ENCODE data around the gene COL4A6. TPM values are rescaled to one million over a fixed set of nuclear protein-coding genes. Genes with fewer than 3 reads are reported as not detected.

The COL4A6 gene
- total and polyA plus RNA-seq, 10 of the 15 experiments (the other 5 are each of a cell fraction or from before 2014, with no cell fraction given) = 0.02 to 0.56 (median 0.05) TPM; not detected in 3

DNA sequence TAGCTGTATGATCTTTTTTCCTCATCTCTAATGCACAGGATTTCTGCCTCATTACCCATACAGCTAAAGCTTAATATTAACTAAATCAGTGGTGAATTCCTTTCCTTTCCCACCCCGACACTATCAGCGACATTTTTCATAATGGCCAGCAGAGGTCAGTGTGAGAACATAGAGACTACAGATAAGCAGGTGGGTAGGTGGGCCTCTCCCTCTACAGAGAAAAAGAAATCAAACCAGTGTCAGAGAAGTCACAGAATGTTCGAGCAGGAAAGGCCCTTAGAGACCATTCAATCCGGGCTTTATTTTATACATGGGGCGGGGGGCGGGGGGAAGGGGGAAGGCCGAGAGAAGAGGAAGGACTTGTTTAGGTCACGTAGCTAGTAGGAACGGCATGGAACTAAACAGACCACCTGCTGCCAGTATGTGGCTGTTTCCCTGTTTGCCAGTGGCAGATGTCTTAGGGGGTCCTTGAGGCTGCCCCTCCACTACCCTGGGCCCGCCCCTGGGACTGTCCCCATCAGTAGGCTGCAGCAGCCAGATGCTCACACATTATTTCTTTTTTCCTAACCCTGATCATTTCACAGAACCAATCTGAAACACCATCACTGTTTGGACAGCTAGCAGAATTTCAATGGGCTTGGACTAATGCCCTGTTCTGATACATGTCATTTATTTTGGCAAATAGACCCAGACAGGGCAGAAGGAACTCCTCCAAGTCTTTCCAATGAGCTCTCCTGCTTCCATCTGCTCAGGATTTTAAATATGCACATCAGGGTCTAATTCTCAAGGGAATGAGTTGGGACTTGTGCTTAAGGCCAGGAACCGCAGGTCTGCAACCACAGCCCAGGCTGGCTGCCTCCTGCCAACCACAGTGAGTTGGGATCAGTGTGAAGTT, 213.2 kb downstream of the COL4A6 start:
- no peak overlapping the region for H3K4me2 ChIP-seq (ENCODE audit: control insufficient read depth, insufficient read depth)
- H3K27ac ChIP-seq (ENCODE audit: control insufficient read depth, insufficient read depth) = no peak overlapping the region
- H3K9ac ChIP-seq (ENCODE audit: control insufficient read depth, insufficient read depth, low read length) = no peak overlapping the region
- BruUV-seq (replicated peaks) = no TSS peak
- no peaks in the 10 kb centered on the region for H3K9me3 ChIP-seq (replicated peaks; ENCODE audit: control insufficient read depth, insufficient read depth, low read length)
- no peaks in the 10 kb centered on the region for H3K4me1 ChIP-seq (ENCODE audit: control insufficient read depth, insufficient read depth, low read length)
- TF ChIP-seq, protein P1, sequence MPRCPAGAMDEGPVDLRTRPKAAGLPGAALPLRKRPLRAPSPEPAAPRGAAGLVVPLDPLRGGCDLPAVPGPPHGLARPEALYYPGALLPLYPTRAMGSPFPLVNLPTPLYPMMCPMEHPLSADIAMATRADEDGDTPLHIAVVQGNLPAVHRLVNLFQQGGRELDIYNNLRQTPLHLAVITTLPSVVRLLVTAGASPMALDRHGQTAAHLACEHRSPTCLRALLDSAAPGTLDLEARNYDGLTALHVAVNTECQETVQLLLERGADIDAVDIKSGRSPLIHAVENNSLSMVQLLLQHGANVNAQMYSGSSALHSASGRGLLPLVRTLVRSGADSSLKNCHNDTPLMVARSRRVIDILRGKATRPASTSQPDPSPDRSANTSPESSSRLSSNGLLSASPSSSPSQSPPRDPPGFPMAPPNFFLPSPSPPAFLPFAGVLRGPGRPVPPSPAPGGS (IDR thresholded peaks at IDR 0.05; ENCODE audit: borderline replicate concordance, insufficient read depth, low read depth, low read length, poor library complexity, severe bottlenecking) = no peak
- TF ChIP-seq EGR1 (IDR thresholded peaks at IDR 0.05; ENCODE audit: borderline replicate concordance in 1 of 2, low read depth in 2 of 2, low read length in 2 of 2) (no peak), RAD21 (IDR thresholded peaks at IDR 0.05; ENCODE audit: insufficient read depth, low read depth, low read length) (peak; percentile 76), STAT1 (conservative IDR thresholded peaks at IDR 0.05) (no peak), SMC3 (IDR thresholded peaks at IDR 0.05; ENCODE audit: borderline replicate concordance, low read length) (peak; percentile 53; the same call in 1 of the 2 replicates), STAT3 (IDR thresholded peaks at IDR 0.05; ENCODE audit: low read depth, low read length) (no peak), SUPT20H (IDR thresholded peaks at IDR 0.05; ENCODE audit: borderline replicate concordance, control insufficient read depth, low read depth, low read length) (no peak)
- TF ChIP-seq, protein P2, sequence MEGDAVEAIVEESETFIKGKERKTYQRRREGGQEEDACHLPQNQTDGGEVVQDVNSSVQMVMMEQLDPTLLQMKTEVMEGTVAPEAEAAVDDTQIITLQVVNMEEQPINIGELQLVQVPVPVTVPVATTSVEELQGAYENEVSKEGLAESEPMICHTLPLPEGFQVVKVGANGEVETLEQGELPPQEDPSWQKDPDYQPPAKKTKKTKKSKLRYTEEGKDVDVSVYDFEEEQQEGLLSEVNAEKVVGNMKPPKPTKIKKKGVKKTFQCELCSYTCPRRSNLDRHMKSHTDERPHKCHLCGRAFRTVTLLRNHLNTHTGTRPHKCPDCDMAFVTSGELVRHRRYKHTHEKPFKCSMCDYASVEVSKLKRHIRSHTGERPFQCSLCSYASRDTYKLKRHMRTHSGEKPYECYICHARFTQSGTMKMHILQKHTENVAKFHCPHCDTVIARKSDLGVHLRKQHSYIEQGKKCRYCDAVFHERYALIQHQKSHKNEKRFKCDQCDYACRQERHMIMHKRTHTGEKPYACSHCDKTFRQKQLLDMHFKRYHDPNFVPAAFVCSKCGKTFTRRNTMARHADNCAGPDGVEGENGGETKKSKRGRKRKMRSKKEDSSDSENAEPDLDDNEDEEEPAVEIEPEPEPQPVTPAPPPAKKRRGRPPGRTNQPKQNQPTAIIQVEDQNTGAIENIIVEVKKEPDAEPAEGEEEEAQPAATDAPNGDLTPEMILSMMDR (IDR thresholded peaks at IDR 0.05 in 2 of 3, conservative IDR thresholded peaks at IDR 0.05 in 1 of 3; ENCODE audit: control insufficient read depth in 2 of 3, extremely low read depth in 1 of 3, insufficient read depth in 1 of 3, low read depth in 3 of 3, low read length in 3 of 3) = peak; percentile 59 to 67 (median 64)
- H3K79me2 ChIP-seq (ENCODE audit: control insufficient read depth, insufficient read depth, low read length) = no peaks in the 10 kb centered on the region
- ChIA-PET CTCF (interaction anchor here (0.5 to 3.2 kb wide), 25 partner anchors 8 to 1159 kb away, joined by 3 to 43 read pairs (median 5); no protein-coding TSS in a partner anchor), RAD21 (ENCODE audit: unreplicated experiment) (interaction anchor here (0.6 to 3.3 kb wide), 12 partner anchors 8 to 1160 kb away, joined by 3 to 19 read pairs (median 4); no protein-coding TSS in a partner anchor), SMC1A (ENCODE audit: uncharacterized antibody, unreplicated experiment) (interaction anchor here (0.6 to 3.4 kb wide), 15 partner anchors 8 to 1874 kb away, joined by 3 to 17 read pairs (median 4); no protein-coding TSS in a partner anchor), POLR2A (no interaction called here)
- WGBS (ENCODE audit: insufficient coverage, insufficient replicate concordance, low lambda C conversion rate, missing lambda C conversion rate) = 3% methylated on average over 8 of the region's 11 CpGs
- ATAC-seq = peak; percentile 87
- peak; percentile 16 for DNase-seq (ENCODE audit: low read depth, low spot score)
- H2AFZ ChIP-seq (ENCODE audit: control insufficient read depth, low read depth, low read length) = no peak overlapping the region
- no peaks in the 10 kb centered on the region for H3K36me3 ChIP-seq (ENCODE audit: control insufficient read depth in 2 of 2, insufficient read depth in 2 of 2, low read length in 1 of 2)
- no peak for FAIRE-seq
- intact Hi-C loops (cut with micrococcal nuclease; ENCODE audit: unreplicated experiment) = loop anchor here (2.0 kb wide), 2 partner anchors 80 to 312 kb away; no protein-coding TSS in a partner anchor
- in situ Hi-C loops (cut with MboI) = loop anchor here (10.0 kb wide), 1 partner anchor 300 kb away; no protein-coding TSS in a partner anchor
- H4K20me1 ChIP-seq (ENCODE audit: control insufficient read depth, insufficient read depth) = no peaks in the 10 kb centered on the region
- no peaks in the 10 kb centered on the region for H3K27me3 ChIP-seq (replicated peaks in 1 of 2; ENCODE audit: control insufficient read depth in 2 of 2, insufficient read depth in 2 of 2, low read length in 1 of 2)
- no peak overlapping the region for H3K4me3 ChIP-seq
